K562 (cell line): ENCODE measurements around the gene LOC128125822.

Experiments
- BACH1 ChIP-seq: fragments of 200-800 bp; sonication (Bioruptor generic); IDR thresholded peaks from 2 replicates; pipeline ENCODE4 v1.6.1; 2016; ENCODE audit warnings: missing genetic modification characterization, missing compliant biosample characterization
- DDX20 ChIP-seq: fragments of 450-650 bp; IDR thresholded peaks from 2 replicates; pipeline ENCODE4 v1.6.1; 2016; ENCODE audit warnings: missing genetic modification characterization, low read depth, mild to moderate bottlenecking, missing compliant biosample characterization, moderate library complexity
- DPF2 ChIP-seq: fragments of 450-650 bp; IDR thresholded peaks from 2 replicates; pipeline ENCODE4 v1.6.1; 2016
- ERF ChIP-seq: fragments of 450-650 bp; formaldehyde crosslinking; IDR thresholded peaks from 2 replicates; pipeline ENCODE4 v1.4.0; 2020; ENCODE audit warnings: mild to moderate bottlenecking, mixed read lengths
- FOS ChIP-seq: IDR thresholded peaks from 3 replicates; pipeline ENCODE4 v1.6.1; 2011; ENCODE audit not compliant: insufficient read length; ENCODE audit errors: extremely low read depth
- FOXJ2 ChIP-seq: fragments of 200-800 bp; sonication (Bioruptor generic); IDR thresholded peaks from 2 replicates; pipeline ENCODE4 v1.6.1; 2016; ENCODE audit warnings: missing genetic modification characterization, missing compliant biosample characterization
- FOXJ3 ChIP-seq: sonication (generic); formaldehyde crosslinking; IDR thresholded peaks from 2 replicates; pipeline ENCODE4 v1.4.0; 2020; ENCODE audit warnings: mild to moderate bottlenecking, missing genetic modification reagents
- FOXK2 ChIP-seq, 2 experiments: fragments of 450-650 bp; IDR thresholded peaks in 1 of 2; conservative IDR thresholded peaks in 1 of 2; 2 replicates each; pipeline ENCODE4 v1.6.1; 2016; ENCODE audit warnings: low read depth in 2 of 2, mild to moderate bottlenecking in 1 of 2
- MAZ ChIP-seq, 2 experiments: fragments of 450-650 bp in 1 of 2; sonication (generic) in 1 of 2; formaldehyde crosslinking; IDR thresholded peaks in 1 of 2; conservative IDR thresholded peaks in 1 of 2; 2 replicates each; pipeline versions ENCODE4 v1.4.0 to v1.5.0; 2020; ENCODE audit warnings: mild to moderate bottlenecking in 1 of 2, missing genetic modification reagents in 1 of 2
- RBM39 ChIP-seq: fragments of 200-400 bp; formaldehyde crosslinking; optimal IDR thresholded peaks from 2 replicates; pipeline ENCODE3; 2018; ENCODE audit warnings: low read depth, low read length
- SAP30 ChIP-seq: fragments of 200-600 bp; sonication (generic); IDR thresholded peaks from 2 replicates; pipeline ENCODE4 v1.6.1; 2012; ENCODE audit warnings: borderline replicate concordance, low read depth, mild to moderate bottlenecking, moderate library complexity, low read length, control low read depth, inconsistent platforms; ENCODE audit not compliant: insufficient read depth, poor library complexity, severe bottlenecking
- SNIP1 ChIP-seq: fragments of 450-650 bp; IDR thresholded peaks from 2 replicates; pipeline ENCODE4 v1.7.1; 2017; ENCODE audit warnings: low read depth, mild to moderate bottlenecking
- SOX6 ChIP-seq: fragments of 450-650 bp; IDR thresholded peaks from 2 replicates; pipeline ENCODE4 v1.6.1; 2014; ENCODE audit warnings: mild to moderate bottlenecking
- ZFP1 ChIP-seq: fragments of 450-650 bp; formaldehyde crosslinking; IDR thresholded peaks from 2 replicates; pipeline ENCODE4 v1.4.0; 2020; ENCODE audit warnings: mild to moderate bottlenecking, mixed read lengths
- ZKSCAN1 ChIP-seq: fragments of 150-350 bp; IDR thresholded peaks from 2 replicates; pipeline ENCODE4 v1.6.1; 2016; ENCODE audit warnings: low read depth, low read length
- ZNF224 ChIP-seq: sonication (generic); formaldehyde crosslinking; IDR thresholded peaks from 2 replicates; pipeline ENCODE4 v1.8.0; 2022; ENCODE audit warnings: mild to moderate bottlenecking, missing genetic modification reagents
- TF ChIP-seq, protein P1 (sequence below), 3 experiments: IDR thresholded peaks in 2 of 3; conservative IDR thresholded peaks in 1 of 3; 2 replicates each; pipeline ENCODE4 v1.5.1; 2011 to 2012; ENCODE audit warnings: low read length in 3 of 3, mild to moderate bottlenecking in 3 of 3, control low read depth in 2 of 3, improper control_type of control experiment in 1 of 3, inconsistent platforms in 1 of 3, low read depth in 1 of 3, mixed read lengths in 1 of 3, moderate library complexity in 1 of 3; ENCODE audit not compliant: insufficient read depth in 2 of 3
- TF ChIP-seq, protein P2 (sequence below): fragments of 450-650 bp; IDR thresholded peaks from 2 replicates; pipeline ENCODE4 v1.6.1; 2016; ENCODE audit warnings: low read depth

Gene LOC128125822

DNA sequence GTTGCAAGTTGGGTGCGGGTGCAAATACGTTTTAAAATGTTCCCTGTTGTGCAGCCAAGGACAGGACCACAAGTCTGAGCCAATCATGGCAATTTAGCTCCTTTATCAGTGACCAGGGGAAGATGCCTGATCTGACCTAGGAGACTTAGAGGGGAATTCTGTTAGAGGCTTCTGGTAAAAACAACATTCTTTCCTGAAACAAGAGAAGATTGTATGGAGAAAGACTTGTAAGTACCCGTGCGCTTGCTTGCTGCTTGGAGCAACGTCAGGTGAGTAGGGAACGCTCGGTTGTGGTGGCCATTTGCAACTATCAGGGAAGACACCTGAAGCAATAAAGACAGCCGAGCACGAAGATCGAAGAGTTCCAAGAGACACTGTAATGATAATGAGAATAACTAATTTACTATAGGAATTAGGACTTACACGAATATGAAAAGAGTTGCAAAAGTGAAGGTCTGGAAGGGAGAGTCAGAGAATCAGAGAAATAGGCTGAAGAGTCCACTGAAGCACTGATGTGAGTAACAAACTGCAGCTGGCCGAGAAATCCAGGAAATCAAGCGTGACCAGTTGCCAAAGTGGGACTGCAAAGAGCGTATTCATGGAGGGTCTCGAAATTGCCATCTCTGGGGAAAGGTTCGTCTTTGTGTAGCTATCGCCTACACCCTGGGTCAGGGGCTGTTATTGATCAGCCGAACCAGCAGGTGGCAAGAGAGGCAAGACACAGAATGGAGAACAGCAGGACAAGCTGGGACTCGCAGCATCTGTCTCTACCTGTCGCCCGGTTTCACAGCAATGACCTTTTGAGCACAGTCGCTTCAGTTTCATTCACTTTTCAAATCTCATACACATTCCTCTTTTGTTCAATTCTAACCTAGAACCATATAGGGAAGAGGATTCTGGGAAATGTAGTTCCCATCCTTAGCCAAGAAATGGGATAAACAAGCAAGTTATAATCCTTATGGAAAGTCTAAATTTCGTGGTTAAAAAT lies 26.1 kb downstream of the LOC128125822 start (continued):
- TF ChIP-seq BACH1 (tag) (no peak), DDX20 (no peak), ZFP1 (CRISPR knock-in tag) (no peak), ZNF224 (no peak), RBM39 (no peak), SAP30 (no peak), SNIP1 (peak; percentile 69; the same call in 1 of the 2 replicates), SOX6 (peak; percentile 31; the same call in 1 of the 2 replicates), MAZ (CRISPR knock-in tag; conservative IDR thresholded peaks at IDR 0.05 in 1 of 2, IDR thresholded peaks at IDR 0.05 in 1 of 2) (no peak), DPF2 (no peak), ERF (CRISPR knock-in tag) (no peak), ZKSCAN1 (no peak), FOXJ2 (no peak), FOXK2 (conservative IDR thresholded peaks at IDR 0.05 in 1 of 2, IDR thresholded peaks at IDR 0.05 in 1 of 2; ENCODE audit: low read depth in 2 of 2) (peak; percentile 57 to 58; a peak in 2 of 4 replicates), FOS (no peak), FOXJ3 (CRISPR knock-in tag) (no peak)
- TF ChIP-seq, protein P1, sequence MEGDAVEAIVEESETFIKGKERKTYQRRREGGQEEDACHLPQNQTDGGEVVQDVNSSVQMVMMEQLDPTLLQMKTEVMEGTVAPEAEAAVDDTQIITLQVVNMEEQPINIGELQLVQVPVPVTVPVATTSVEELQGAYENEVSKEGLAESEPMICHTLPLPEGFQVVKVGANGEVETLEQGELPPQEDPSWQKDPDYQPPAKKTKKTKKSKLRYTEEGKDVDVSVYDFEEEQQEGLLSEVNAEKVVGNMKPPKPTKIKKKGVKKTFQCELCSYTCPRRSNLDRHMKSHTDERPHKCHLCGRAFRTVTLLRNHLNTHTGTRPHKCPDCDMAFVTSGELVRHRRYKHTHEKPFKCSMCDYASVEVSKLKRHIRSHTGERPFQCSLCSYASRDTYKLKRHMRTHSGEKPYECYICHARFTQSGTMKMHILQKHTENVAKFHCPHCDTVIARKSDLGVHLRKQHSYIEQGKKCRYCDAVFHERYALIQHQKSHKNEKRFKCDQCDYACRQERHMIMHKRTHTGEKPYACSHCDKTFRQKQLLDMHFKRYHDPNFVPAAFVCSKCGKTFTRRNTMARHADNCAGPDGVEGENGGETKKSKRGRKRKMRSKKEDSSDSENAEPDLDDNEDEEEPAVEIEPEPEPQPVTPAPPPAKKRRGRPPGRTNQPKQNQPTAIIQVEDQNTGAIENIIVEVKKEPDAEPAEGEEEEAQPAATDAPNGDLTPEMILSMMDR (IDR thresholded peaks at IDR 0.05 in 2 of 3, conservative IDR thresholded peaks at IDR 0.05 in 1 of 3; ENCODE audit: insufficient read depth in 2 of 3, low read depth in 1 of 3, low read length in 3 of 3), result peak; percentile 79 to 93 (median 89)
- TF ChIP-seq, protein P2, sequence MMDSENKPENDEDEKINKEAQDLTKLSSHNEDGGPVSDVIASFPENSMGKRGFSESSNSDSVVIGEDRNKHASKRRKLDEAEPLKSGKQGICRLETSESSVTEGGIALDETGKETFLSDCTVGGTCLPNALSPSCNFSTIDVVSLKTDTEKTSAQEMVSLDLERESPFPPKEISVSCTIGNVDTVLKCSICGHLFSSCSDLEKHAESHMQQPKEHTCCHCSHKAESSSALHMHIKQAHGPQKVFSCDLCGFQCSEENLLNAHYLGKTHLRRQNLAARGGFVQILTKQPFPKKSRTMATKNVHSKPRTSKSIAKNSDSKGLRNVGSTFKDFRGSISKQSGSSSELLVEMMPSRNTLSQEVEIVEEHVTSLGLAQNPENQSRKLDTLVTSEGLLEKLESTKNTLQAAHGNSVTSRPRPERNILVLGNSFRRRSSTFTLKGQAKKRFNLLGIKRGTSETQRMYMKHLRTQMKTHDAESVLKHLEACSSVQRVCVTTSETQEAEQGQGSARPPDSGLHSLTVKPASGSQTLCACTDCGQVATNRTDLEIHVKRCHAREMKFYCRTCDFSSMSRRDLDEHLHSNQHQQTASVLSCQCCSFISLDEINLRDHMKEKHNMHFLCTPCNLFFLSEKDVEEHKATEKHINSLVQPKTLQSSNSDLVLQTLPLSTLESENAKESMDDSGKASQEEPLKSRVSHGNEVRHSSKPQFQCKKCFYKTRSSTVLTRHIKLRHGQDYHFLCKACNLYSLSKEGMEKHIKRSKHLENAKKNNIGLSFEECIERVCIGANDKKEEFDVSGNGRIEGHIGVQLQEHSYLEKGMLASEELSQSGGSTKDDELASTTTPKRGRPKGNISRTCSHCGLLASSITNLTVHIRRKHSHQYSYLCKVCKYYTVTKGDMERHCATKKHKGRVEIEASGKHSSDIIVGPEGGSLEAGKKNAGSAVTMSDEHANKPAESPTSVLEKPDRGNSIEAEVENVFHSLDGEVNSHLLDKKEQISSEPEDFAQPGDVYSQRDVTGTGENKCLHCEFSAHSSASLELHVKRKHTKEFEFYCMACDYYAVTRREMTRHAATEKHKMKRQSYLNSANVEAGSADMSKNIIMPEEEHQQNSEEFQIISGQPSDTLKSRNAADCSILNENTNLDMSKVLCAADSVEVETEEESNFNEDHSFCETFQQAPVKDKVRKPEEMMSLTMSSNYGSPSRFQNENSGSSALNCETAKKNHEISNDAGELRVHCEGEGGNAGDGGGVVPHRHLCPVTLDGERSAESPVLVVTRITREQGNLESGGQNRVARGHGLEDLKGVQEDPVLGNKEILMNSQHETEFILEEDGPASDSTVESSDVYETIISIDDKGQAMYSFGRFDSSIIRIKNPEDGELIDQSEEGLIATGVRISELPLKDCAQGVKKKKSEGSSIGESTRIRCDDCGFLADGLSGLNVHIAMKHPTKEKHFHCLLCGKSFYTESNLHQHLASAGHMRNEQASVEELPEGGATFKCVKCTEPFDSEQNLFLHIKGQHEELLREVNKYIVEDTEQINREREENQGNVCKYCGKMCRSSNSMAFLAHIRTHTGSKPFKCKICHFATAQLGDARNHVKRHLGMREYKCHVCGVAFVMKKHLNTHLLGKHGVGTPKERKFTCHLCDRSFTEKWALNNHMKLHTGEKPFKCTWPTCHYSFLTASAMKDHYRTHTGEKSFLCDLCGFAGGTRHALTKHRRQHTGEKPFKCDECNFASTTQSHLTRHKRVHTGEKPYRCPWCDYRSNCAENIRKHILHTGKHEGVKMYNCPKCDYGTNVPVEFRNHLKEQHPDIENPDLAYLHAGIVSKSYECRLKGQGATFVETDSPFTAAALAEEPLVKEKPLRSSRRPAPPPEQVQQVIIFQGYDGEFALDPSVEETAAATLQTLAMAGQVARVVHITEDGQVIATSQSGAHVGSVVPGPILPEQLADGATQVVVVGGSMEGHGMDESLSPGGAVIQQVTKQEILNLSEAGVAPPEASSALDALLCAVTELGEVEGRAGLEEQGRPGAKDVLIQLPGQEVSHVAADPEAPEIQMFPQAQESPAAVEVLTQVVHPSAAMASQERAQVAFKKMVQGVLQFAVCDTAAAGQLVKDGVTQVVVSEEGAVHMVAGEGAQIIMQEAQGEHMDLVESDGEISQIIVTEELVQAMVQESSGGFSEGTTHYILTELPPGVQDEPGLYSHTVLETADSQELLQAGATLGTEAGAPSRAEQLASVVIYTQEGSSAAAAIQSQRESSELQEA, result no peak
